Activated naive CD4-positive, alpha-beta T cell treated with anti-CD3 and anti-CD28 coated beads for 36 hours (primary cell): ENCODE data around the gene UBA52. TPM values are rescaled to one million over a fixed set of nuclear protein-coding genes. Genes with fewer than 3 reads are reported as not detected.

Experiments used
- CTCF ChIA-PET: fragments of 350-600 bp; sonication (Branson Sonifier 250); formaldehyde crosslinking; loops from one replicate; lab custom pipeline; 2021; ENCODE audit warnings: antibody characterized with exemption; lab: Charles Lee
- DNase-seq: peaks from one replicate; pipeline ENCODE4 v3.0.0-alpha.2; 2020
- H3K27ac Mint-ChIP-seq: one replicate; pipeline ENCODE4 v1.8.0; 2021; ENCODE audit warnings: mild to moderate bottlenecking, mixed read lengths
- H3K27me3 Mint-ChIP-seq: one replicate; pipeline ENCODE4 v1.8.0; 2021; ENCODE audit warnings: low read depth, mixed read lengths
- H3K36me3 Mint-ChIP-seq: one replicate; pipeline ENCODE4 v1.8.0; 2021; ENCODE audit warnings: low read depth, mixed read lengths
- H3K4me1 Mint-ChIP-seq: one replicate; pipeline ENCODE4 v1.8.0; 2021; ENCODE audit warnings: low read depth, mixed read lengths
- H3K4me3 Mint-ChIP-seq: one replicate; pipeline ENCODE4 v1.8.0; 2021; ENCODE audit warnings: mild to moderate bottlenecking, moderate library complexity, mixed read lengths
- H3K9me3 Mint-ChIP-seq: one replicate; pipeline ENCODE4 v1.8.0; 2021; ENCODE audit warnings: mixed read lengths
- intact Hi-C: fragments of 100-400 bp; cut with micrococcal nuclease; formaldehyde crosslinking; loops from one replicate; pipeline ENCODE4 v1.15.1; 2023
- total RNA-seq, 2 experiments: library from RNA; stranded (reverse); gene quantifications; one replicate each; pipeline ENCODE4 v1.2.3, GENCODE V29; 2021

Gene UBA52
- total RNA-seq, 2 experiments from 2014 or later: 1,997 to 2,122 TPM

DNA sequence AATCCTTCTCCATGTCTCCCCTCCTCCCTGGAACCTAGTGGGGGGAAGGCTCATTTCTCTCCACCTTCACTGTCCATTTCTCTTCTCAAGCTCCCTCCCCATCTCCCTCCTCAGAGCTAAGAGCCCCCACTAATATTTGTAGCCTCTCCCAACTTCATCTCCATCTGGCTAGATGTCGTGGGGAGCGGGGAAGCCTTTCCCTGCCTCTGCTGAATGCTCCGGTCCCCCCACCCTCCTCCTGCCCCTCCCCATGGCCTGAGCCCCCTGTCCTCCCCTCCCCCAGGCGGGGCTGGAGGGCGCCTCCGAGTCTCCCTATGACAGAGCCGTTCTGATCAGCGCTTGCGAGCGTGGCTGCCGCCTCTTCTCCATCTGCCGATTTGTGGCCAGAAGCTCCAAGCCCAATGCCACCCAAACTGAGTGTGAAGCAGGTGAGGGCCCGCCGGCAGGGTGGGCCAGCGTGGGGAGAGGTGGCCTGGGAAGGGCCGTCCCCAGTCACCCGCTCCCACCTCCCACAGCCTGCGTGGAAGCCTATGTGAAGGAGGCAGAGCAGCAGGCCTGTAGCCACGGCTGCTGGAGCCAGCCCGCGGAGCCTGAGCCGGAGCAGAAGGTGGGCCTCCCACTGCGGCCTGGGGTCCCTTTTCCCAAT, 42.1 kb downstream of the UBA52 start:
- no peak overlapping the region for H3K27ac Mint-ChIP-seq

DNA sequence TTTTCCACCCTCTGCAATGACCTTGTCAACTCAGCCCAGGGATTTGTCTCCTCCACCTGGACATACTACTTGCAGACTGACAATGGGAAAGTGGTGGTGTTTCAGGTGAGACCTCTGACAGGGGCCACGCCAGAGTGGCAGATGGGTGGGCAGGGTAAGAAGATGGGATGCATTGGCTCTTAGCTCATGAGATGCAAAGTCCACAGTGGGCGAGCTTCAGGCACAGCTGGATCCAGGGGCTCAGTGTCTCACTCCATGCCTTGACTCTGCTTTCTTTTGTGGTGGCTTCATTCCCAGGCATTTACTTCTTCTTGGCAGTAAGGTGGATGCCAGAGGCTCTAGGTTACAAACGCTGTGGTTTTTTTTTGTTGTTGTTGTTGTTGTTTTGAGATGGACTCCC, 44.4 kb downstream of the UBA52 start:
- Mint-ChIP-seq H3K27me3 (peaks cover 37% of the 10 kb centered on the region), H3K9me3 (no peaks in the 10 kb centered on the region), H3K4me3 (no peak overlapping the region), H3K27ac (no peak overlapping the region), H3K4me1 (peaks cover 15% of the 10 kb centered on the region), H3K36me3 (no peaks in the 10 kb centered on the region)
- DNase-seq: no peak
- intact Hi-C loops: loop anchor here (10.0 kb wide), 1 partner anchor 169 kb away; no protein-coding TSS in a partner anchor
- CTCF ChIA-PET: interaction anchor here (1.2 kb wide), 1 partner anchor 27 kb away, joined by 3 read pairs; the partner anchor contains the start of gene REX1BD

More for the DNA sequence above, 42.1 kb downstream of the UBA52 start:
- CTCF ChIA-PET: no interaction called here
- H3K4me3 Mint-ChIP-seq: peak overlapping the region; percentile 36
- no peak for DNase-seq
- intact Hi-C loops: loop anchor here (10.0 kb wide), 1 partner anchor 171 kb away; no protein-coding TSS in a partner anchor
- peaks cover 17% of the 10 kb centered on the region for H3K4me1 Mint-ChIP-seq
- H3K27me3 Mint-ChIP-seq: peaks cover 58% of the 10 kb centered on the region
- H3K9me3 Mint-ChIP-seq: no peaks in the 10 kb centered on the region
- H3K36me3 Mint-ChIP-seq: no peaks in the 10 kb centered on the region

DNA sequence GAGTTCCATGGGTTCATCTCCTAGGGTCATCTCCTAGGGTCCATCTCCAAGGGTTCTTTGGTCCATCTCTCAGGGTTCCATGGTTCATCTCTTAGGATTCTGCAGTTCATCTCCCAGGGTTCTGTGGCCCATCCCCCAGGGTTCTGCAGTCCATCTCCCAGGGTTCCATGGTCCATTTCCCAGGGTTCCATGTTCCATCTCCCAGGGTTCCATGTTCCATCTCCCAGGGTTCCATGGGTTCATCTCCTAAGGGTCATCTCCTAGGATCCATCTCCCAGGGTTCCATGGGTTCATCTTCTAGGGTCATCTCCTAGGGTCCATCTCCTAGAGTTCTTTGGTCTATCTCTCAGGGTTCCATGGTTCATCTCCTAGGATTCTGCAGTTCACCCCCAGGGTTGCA, 45.9 kb downstream of the UBA52 start:
- intact Hi-C loops: loop anchor here (10.0 kb wide), 1 partner anchor 167 kb away; no protein-coding TSS in a partner anchor
- no peak for DNase-seq
- H3K4me1 Mint-ChIP-seq: peaks cover 5% of the 10 kb centered on the region
- H3K27me3 Mint-ChIP-seq: peaks cover 27% of the 10 kb centered on the region
- H3K4me3 Mint-ChIP-seq: no peak overlapping the region
- H3K27ac Mint-ChIP-seq: no peak overlapping the region
- no peaks in the 10 kb centered on the region for H3K9me3 Mint-ChIP-seq
- CTCF ChIA-PET: no interaction called here
- H3K36me3 Mint-ChIP-seq: no peaks in the 10 kb centered on the region

DNA sequence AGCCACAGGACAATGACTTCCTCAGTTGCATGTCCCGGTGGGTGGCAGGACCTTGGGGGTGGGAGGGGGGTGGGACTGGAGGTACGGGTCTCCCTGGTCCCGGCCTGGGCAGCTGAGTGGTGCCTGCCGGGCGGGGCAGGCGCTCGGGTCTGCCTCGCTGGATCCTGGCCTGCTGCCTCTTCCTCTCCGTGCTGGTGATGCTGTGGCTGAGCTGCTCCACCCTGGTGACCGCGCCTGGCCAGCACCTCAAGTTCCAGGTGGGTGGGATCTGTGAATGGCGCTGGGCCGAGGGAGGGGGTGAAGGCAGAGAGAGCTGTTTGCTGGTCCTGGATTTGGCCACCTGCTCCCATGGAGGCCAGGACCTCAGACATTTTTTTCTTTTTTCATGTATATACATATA, 46.6 kb downstream of the UBA52 start:
- Mint-ChIP-seq H3K4me1 (peaks cover 4% of the 10 kb centered on the region), H3K4me3 (no peak overlapping the region), H3K27me3 (peaks cover 24% of the 10 kb centered on the region), H3K9me3 (no peaks in the 10 kb centered on the region), H3K27ac (no peak overlapping the region), H3K36me3 (no peaks in the 10 kb centered on the region)
- intact Hi-C loops: loop anchor here (10.0 kb wide), 1 partner anchor 167 kb away; no protein-coding TSS in a partner anchor
- DNase-seq: no peak
- CTCF ChIA-PET: no interaction called here

DNA sequence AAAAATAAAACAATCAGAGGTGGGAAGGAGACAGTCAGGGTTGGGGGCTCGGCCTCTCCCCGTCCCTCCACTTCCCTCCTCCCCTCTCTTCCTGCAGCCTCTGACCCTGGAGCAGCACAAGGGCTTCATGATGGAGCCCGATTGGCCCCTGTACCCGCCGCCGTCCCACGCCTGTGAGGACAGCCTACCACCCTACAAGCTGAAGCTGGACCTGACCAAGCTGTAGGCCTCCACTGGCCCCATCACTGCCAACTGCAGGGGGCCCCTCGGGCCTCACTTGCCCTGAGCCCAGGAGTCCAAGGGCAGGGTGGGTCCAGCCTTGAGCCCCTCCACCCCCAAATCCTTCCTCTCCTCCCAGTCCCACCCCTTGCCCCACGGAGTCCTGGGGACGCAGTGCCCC, 48.7 kb downstream of the UBA52 start:
- peaks cover 8% of the 10 kb centered on the region for H3K27me3 Mint-ChIP-seq
- H3K4me1 Mint-ChIP-seq: no peaks in the 10 kb centered on the region
- H3K4me3 Mint-ChIP-seq: no peak overlapping the region
- CTCF ChIA-PET: interaction anchor here (0.7 kb wide), 1 partner anchor 76 kb away, joined by 3 read pairs; no protein-coding TSS in a partner anchor
- no peaks in the 10 kb centered on the region for H3K36me3 Mint-ChIP-seq
- DNase-seq: no peak
- intact Hi-C loops: no loop called here
- no peak overlapping the region for H3K27ac Mint-ChIP-seq
- no peaks in the 10 kb centered on the region for H3K9me3 Mint-ChIP-seq

DNA sequence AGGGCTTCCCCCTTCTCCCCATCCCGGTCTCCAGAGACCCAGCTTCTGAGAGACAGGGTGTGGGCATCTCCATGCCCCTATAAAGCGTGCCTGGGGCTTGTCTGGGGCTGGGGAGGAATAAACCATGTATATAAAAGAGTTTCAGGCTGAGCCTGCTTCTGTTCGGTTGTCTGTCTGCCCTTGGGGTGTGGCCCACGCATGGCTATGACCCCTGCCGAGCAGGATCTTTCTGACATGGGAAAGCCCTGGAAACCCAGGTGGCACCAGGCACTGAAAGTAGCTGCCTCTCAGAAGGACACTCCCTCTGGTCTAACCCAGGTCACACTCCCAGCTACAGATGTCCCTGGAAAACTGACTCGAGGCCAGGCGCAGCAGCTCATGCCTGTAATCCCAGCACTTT, 49.2 kb downstream of the UBA52 start:
- CTCF ChIA-PET: interaction anchor here (0.6 to 1.1 kb wide), 6 partner anchors 9 to 170 kb away, joined by 3 to 5 read pairs (median 4); no protein-coding TSS in a partner anchor
- no peak overlapping the region for H3K4me3 Mint-ChIP-seq
- DNase-seq: no peak
- H3K27ac Mint-ChIP-seq: no peak overlapping the region
- no peaks in the 10 kb centered on the region for H3K4me1 Mint-ChIP-seq
- intact Hi-C loops: no loop called here
- H3K27me3 Mint-ChIP-seq: peaks cover 8% of the 10 kb centered on the region
- H3K36me3 Mint-ChIP-seq: no peaks in the 10 kb centered on the region
- no peaks in the 10 kb centered on the region for H3K9me3 Mint-ChIP-seq

DNA sequence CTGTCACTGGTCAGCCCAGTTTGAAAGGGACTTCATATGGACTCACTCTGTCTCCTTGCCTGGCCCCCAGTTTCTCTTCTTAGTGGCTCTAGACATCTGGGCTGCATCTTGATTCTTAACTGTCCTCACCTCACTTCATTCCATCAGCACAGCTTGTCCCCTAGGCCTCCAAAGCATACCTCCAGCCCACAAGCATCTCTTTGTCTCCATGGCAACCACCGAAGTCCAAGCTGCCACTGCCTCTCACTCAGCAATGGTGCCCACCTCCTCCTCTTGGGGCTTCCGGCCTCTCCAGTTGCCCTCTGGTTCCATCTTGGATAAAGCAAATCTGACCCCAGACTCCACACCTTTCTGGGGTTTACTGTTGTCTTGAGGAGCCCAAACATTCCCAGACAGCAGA, 55.2 kb downstream of the UBA52 start:
- Mint-ChIP-seq H3K27me3 (no peaks in the 10 kb centered on the region), H3K9me3 (no peaks in the 10 kb centered on the region), H3K27ac (no peak overlapping the region), H3K4me1 (no peaks in the 10 kb centered on the region), H3K4me3 (no peak overlapping the region), H3K36me3 (no peaks in the 10 kb centered on the region)
- CTCF ChIA-PET: interaction anchor here (0.6 kb wide), 1 partner anchor 298 kb away, joined by 3 read pairs; no protein-coding TSS in a partner anchor
- intact Hi-C loops: no loop called here
- no peak for DNase-seq

Other genes starting within 250 kb of the UBA52 start
- gene LSM4, start 248.8 kb upstream of the UBA52 start, total RNA-seq: 100 to 1,000 TPM; 439 to 451 TPM
- gene PGPEP1, start 231.3 kb upstream of the UBA52 start, total RNA-seq: 10 to 100 TPM; 14.4 to 15.6 TPM
- gene GDF15, start 185.7 kb upstream of the UBA52 start, total RNA-seq: under 1 TPM in 1 of 2 experiments, not detected in 1; 0.20 TPM
- gene LRRC25, start 174.2 kb upstream of the UBA52 start, total RNA-seq: not detected
- 10 to 100 TPM; 62.6 to 71.4 TPM for gene SSBP4, start 152.5 kb upstream of the UBA52 start, total RNA-seq
- gene ISYNA1, start 133.7 kb upstream of the UBA52 start, total RNA-seq: 10 to 100 TPM; 12.3 to 14.3 TPM
- gene ELL, start 49.8 kb upstream of the UBA52 start, total RNA-seq: 10 to 100 TPM; 14.1 TPM
- gene FKBP8, start 28.3 kb upstream of the UBA52 start, total RNA-seq: 100 to 1,000 TPM; 161 to 163 TPM
- 10 to 100 TPM; 86.7 TPM for gene KXD1, start 14.0 kb upstream of the UBA52 start, total RNA-seq
- 10 to 100 TPM; 62.9 to 68.5 TPM for gene REX1BD, start 16.9 kb downstream of the UBA52 start, total RNA-seq
- not detected for gene CRLF1, start 34.9 kb downstream of the UBA52 start, total RNA-seq
- gene TMEM59L, start 41.0 kb downstream of the UBA52 start, total RNA-seq: under 1 TPM; 0.21 to 0.40 TPM
- 10 to 100 TPM in 1 of 2 experiments, 1 to 10 TPM in 1; 8.9 to 12.0 TPM for gene KLHL26, start 65.2 kb downstream of the UBA52 start, total RNA-seq
- gene CRTC1, start 111.8 kb downstream of the UBA52 start, total RNA-seq: 1 to 10 TPM; 4.0 to 4.2 TPM
- not detected for gene COMP, start 219.4 kb downstream of the UBA52 start, total RNA-seq